T-helper 22 cell (primary cell): ENCODE measurements around the gene MUC22.
"Not testable (repeated sequence)": the region's sequence is repeated elsewhere in the genome, so short reads cannot be mapped to it uniquely, and the experiment has no call there.

Experiments
- DNase-seq: peaks from one replicate; pipeline ENCODE4 v3.0.0-alpha.2; 2020; ENCODE audit warnings: low read depth

The MUC22 gene

DNA sequence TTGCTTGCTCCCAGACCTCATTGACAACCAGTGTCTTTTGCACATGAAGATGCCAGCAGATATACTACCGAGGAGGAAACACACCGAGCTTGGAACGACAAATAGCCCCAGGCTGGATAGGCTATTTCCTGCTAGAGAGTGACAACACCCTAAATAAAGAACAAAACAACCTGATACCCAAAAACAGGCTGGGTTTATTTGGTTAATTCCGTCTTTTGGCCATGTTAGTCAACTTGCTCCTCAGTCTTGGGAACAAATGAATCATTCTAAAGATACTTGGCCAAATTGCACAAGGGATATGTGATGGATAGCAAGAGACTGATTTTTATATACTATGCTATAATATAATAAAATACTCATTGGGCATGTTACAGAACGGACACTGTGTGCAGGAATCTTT is 11.5 kb upstream of the MUC22 start:
- DNase-seq, result no peak

- not testable (repeated sequence) for DNase-seq
These were observed 10.0 kb upstream of the MUC22 start for GRCh38 chr6:31000067-31000860.

- no peak for DNase-seq
These were observed 8.9 kb upstream of the MUC22 start for GRCh38 chr6:31001281-31001888.

DNA sequence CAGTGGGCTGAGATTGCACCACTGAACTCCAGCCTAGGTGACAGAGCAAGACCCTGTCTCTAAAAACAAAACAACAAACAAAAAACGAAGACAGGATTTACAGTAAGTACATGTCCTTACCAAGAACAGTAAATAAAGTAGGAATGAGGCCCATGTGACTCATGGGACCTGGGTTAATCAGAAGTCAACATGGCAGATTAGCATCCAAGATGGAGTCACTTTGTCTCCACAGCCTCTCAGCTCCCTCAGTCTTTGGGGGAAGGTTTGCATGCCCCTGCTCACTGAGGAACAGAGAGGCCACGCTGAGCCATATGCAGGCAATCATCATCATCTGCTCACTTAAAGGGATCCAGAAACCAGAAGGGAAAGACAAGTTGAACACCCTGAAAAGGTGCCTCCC is 7.8 kb upstream of the MUC22 start:
- no peak for DNase-seq

DNA sequence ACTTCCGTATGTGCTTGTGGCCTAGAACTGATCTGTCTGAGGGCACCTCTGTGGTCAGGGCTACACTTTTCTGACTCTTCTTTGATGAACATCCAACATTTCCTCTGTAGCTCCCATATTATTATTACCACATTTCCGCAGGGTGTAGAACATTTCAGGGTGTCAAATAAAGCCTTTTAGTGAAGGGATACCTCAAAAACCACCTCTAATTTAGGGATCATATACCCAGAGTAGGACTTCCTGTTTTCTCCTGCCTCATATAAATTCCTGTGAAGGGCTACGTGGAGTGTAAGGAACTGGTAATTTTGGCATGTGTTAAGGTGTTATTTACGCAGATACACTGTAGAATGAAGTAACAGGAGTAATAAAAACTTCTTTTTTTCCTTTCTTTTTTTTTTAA is 5.5 kb upstream of the MUC22 start:
- no peak for DNase-seq

DNA sequence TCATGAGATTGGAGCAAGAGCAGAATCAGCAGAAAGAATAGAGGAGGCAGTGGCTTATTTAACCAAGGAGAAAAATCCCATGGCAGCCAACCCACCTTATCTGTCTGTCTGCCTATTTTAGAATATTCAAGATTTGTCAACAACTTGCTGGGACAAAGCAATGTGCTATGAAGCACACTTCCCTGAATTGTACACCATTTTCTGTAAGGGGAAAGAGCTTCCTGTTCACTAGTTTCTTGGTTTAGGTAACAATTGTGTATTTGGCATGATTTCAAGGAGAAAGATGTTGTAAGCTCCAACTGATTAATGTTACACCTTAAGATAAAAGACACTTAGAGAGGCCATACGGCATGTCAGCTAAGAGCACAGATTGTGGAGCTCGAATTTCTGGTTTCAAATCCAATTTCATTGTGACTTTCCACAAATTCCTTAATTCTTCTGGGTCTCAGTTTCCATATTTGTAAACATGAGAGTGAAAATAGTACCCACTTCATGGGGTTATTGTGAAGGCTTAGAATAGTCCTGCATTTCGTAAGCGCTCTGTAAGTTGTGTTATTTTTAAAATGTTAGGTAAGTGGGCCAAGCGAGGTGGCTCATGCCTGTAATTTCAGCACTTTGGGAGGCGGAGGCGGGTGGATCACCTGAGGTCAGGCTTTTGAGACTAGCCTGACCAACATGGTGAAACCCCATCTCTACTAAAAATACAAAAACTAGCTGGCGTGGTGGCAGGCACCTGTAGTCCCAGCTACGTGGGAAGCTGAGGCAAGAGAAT is 4.8 kb upstream of the MUC22 start:
- DNase-seq, result no peak

DNA sequence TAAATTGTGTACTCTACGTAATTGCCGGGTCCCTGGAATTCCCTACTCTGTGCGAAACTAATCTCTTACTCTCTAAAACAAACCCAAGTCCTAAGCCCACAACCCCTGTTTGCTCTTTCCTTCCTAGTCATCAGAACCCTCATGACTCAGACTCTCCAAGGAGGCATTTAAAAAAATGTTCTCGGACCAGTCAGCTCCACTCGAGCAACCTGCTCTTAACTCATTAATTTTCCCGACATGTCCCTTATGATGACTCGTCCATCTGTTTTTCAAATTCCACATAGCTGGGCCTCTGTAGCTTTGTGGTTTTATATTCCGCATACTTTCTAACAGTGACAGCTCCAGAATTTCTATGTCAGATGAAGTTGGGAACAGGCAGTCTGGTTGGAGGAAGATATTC is 2.6 kb upstream of the MUC22 start:
- no peak for DNase-seq

DNA sequence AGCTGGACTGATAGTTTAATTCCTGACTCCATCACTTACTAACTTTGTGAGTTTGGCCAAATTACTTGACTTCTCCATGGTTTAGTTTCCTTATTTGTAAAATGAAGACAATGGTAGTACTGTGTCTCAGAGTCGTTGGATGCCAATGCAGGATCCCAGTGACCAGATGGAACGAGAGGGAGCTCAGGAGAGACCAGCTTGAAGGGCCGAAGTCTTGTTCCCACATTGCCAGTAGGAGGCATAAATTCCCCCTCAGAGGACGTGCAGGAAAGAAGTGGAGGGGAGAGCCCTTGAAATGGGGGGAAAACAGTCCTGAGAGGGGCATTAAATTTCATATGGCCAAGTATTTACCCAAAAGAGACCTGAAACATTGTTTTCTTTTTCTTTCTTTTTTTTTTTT is 2.1 kb upstream of the MUC22 start:
- DNase-seq, result no peak

DNA sequence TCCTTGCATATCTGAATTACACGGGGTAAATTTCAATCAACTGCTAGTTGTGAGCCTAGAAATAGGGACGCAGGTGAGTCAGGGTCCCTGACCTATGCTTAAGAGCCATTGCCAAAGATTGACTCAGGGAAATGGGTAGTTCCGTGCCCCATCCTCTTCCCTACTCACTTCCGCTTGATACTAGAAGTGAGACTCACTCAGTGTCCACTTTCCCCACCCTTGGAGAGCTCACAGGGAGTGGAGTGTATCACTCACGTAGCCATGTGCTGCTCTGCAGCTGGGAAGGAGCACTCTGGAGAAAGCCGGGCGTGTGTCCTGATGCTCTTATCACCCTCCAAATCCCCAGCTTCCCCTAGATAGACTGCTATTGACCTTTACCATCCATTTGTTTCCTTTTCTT is 543 bp upstream of the MUC22 start:
- DNase-seq, result no peak

DNA sequence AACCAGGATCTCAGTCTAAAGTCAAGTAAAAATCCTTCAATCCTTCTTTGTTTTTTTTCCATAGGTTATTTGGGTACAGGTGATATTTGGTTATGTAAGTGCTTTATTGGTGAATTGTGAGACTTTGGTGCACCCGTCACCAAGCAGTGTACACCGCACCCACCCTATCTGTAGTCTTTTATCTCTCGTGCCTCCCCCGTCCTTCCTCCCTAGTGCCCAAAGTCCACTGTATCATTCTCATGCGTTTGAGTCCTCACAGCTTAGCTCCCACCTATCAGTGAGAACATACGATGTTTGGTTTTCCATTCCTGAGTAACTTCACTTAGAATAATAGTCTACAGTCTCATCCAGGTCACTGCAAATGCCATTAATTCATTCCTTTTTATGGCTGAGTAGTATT is 879 bp downstream of the MUC22 start:
- DNase-seq, result no peak

DNA sequence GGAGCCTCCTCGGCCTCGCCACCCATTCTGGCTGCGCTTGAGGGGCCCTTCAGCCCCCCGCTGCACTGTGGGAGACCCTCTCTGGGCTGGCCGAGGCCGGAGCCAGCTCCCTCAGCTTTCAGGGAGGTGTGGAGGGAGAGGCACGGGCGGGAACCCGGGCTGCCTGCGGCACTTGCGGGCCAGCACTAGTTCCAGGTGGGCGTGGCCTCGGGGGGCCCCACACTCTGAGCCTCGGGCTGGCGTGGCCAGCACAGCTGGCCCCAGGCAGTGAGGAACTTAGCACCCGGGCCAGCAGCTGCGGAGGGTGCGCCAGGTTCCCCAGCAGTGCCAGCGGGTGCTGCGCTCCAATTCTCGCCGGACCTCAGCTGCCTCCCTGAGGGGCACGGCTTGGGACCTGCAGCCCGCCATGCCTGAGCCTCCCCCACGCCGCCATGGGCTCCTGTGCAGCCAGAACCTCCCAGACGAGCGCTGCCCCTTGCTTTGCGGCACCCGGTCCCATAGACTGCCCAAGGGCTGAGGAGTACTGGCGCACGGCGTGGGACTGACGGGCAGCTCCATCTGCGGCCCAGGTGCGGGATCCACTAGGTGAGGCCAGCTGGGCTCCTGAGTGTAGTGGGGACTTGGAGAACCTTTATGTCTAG is 6.5 kb downstream of the MUC22 start:
- no peak for DNase-seq

- not testable (repeated sequence) for DNase-seq
These were observed 7.2 kb downstream of the MUC22 start for GRCh38 chr6:31017436-31017835.

DNA sequence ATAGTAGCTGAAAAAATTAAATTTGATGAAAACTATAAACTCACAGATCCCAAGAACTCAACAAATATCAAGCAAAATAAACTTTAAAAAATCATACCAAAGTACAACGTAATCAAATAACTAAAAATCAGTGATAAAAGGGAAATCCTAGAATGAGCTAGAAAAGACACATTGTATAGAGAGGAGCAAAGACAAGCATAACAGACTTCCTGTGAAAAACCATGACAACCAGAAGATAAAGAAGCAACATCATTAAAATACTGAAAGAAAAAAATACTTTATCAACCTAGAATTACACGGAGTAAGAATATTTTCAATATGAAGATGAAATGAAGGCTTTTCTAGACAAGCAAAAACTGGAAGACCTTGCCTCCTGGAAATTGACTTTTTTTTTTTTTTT is 9.8 kb downstream of the MUC22 start:
- DNase-seq, result no peak

DNA sequence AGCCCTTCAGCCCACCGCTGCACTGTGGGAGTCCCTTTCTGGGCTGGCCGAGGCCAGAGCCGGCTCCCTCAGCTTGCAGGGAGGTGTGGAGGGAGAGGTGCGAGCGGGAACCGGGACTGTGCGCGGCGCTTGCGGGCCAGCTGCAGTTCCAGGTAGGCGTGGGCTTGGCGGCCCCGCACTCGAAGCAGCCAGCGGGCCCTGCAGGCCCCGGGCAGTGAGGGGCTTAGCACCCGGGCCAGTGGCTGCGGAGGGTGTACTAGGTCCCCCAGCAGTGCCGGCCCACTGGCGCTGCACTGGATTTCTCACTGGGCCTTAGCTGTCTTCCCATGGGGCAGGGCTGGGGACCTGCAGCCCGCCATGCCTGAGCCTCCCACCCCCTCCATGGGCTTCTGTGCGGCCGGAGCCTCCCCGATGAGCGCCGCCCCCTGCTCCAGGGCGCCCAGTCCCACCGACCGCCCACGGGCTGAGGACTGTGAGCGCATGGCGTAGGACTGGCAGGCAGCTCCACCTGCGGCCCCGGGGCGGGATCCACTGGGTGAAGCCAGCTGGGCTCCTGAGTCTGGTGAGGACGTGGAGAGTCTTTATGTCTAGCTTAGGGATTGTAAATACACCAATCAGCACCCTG is 10.5 kb downstream of the MUC22 start:
- not testable (repeated sequence) for DNase-seq

GRCh38 chr6:31021705-31022531 is 11.6 kb downstream of the MUC22 start:
- not testable (repeated sequence) for DNase-seq

- no peak for DNase-seq
These were observed 15.3 kb downstream of the MUC22 start for GRCh38 chr6:31025595-31025994.

DNA sequence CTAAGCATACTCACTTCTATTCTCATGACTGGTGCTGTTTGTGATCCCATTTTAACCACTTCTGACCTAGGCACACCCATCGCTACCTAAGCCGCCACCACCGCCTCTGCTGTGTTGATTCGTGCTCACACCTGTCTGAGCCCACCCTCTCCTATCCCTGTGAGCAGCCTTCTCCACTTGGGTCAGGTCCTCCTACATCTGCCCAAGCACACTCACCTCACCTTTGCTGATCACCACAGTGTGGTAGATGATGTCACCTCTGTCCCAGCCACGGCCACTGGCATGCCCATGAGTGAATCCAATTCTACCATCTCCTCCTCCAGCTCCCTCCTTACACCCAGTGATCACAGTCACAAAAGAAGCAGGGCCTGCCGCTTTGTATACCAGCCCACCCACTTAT is 20.8 kb downstream of the MUC22 start:
- no peak for DNase-seq

- no peak for DNase-seq
These were observed 22.8 kb downstream of the MUC22 start for GRCh38 chr6:31033075-31033474.

- no peak for DNase-seq
These were observed 25.7 kb downstream of the MUC22 start for GRCh38 chr6:31035862-31036497.

GRCh38 chr6:31037169-31037568 is 26.9 kb downstream of the MUC22 start:
- DNase-seq, result no peak

GRCh38 chr6:31037682-31038081 is 27.4 kb downstream of the MUC22 start:
- DNase-seq, result no peak
